ENCODE data around the gene ALDH7A1.

The ALDH7A1 gene

DNA sequence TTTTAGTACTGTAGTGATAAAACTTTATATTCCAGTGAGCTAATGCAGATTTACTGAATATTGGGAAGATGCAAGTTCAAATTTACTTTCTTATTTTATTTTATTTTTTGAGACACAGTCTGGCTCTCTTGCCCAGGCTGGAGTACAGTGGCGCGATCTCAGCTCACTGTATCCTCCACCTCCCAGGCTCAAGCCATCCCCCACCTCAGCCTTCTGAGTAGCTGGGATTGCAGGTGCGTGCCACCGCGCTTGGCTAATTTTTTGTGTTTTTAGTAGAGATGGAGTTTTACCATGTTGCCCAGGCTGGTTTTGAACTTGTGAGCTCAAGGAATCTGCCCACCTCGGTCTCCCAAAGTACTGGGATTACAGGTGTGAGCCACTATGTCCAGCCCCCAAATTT, 15.6 kb upstream of the ALDH7A1 start:
- Histone ChIP-seq H3F3A (ENCODE audit: insufficient read depth) (peaks cover 19% of the 10 kb centered on the region), H3K27ac (ENCODE audit: low read depth, low read length) (no peak overlapping the region), H3K4me2 (ENCODE audit: low read depth, low read length, poor library complexity, severe bottlenecking) (no peak overlapping the region), H2AFZ (ENCODE audit: low read depth, low read length, severe bottlenecking) (no peak overlapping the region), H3K27me3 (ENCODE audit: low read length) (no peaks in the 10 kb centered on the region), H3K9me2 (replicated peaks; ENCODE audit: insufficient read depth, low read length) (no peaks in the 10 kb centered on the region), H3K4me3 (ENCODE audit: insufficient read depth, low read length, poor library complexity, severe bottlenecking) (no peak overlapping the region), H3K9me3 (ENCODE audit: insufficient read depth, low read length) (no peaks in the 10 kb centered on the region), H3K36me3 (ENCODE audit: low read length) (peaks cover 4% of the 10 kb centered on the region; the same call in 1 of the 2 replicates), H3K9ac (ENCODE audit: low read length) (no peak overlapping the region), H3K79me2 (ENCODE audit: insufficient read depth, low read length) (peaks cover 85% of the 10 kb centered on the region), H4K20me1 (ENCODE audit: low read depth, low read length) (0 out of 2 replicates have a peak, but pooled peaks cover 3% of the 10 kb centered on the region)
- no peak for TF ChIP-seq EZH2phosphoT487 (conservative IDR thresholded peaks at IDR 0.05; ENCODE audit: low read length)
- TF ChIP-seq, protein P1, sequence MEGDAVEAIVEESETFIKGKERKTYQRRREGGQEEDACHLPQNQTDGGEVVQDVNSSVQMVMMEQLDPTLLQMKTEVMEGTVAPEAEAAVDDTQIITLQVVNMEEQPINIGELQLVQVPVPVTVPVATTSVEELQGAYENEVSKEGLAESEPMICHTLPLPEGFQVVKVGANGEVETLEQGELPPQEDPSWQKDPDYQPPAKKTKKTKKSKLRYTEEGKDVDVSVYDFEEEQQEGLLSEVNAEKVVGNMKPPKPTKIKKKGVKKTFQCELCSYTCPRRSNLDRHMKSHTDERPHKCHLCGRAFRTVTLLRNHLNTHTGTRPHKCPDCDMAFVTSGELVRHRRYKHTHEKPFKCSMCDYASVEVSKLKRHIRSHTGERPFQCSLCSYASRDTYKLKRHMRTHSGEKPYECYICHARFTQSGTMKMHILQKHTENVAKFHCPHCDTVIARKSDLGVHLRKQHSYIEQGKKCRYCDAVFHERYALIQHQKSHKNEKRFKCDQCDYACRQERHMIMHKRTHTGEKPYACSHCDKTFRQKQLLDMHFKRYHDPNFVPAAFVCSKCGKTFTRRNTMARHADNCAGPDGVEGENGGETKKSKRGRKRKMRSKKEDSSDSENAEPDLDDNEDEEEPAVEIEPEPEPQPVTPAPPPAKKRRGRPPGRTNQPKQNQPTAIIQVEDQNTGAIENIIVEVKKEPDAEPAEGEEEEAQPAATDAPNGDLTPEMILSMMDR (IDR thresholded peaks at IDR 0.05; ENCODE audit: insufficient read depth, low read length, poor library complexity, severe bottlenecking) = no peak

DNA sequence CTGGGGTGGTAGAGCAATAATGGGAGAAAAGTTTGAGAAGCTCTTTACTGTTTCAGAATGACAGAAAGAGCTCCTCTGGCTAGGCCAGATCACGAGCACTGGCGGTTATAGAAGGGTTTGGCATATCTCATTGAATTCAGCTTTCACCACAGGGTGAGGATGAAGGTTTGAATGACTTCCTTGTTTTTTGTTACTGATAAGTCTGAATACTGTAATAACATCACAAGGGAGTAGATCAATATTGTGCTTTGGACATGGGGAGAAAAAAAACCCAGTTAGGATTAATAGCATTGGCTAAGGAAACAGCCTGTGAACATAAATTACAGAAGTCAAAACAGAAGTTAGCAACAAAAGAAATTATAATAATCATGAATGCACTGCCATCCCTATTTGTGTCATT, 15.1 kb upstream of the ALDH7A1 start:
- no peak for TF ChIP-seq EZH2phosphoT487 (conservative IDR thresholded peaks at IDR 0.05; ENCODE audit: low read length)
- TF ChIP-seq, protein P1 (IDR thresholded peaks at IDR 0.05; ENCODE audit: insufficient read depth, low read length, poor library complexity, severe bottlenecking) = no peak
- Histone ChIP-seq H4K20me1 (ENCODE audit: low read depth, low read length) (0 out of 2 replicates have a peak, but pooled peaks cover 5% of the 10 kb centered on the region), H3K9ac (ENCODE audit: low read length) (no peak overlapping the region), H2AFZ (ENCODE audit: low read depth, low read length, severe bottlenecking) (no peak overlapping the region), H3K4me3 (ENCODE audit: insufficient read depth, low read length, poor library complexity, severe bottlenecking) (no peak overlapping the region), H3K9me2 (replicated peaks; ENCODE audit: insufficient read depth, low read length) (no peaks in the 10 kb centered on the region), H3K79me2 (ENCODE audit: insufficient read depth, low read length) (peaks cover 85% of the 10 kb centered on the region), H3K36me3 (ENCODE audit: low read length) (peaks cover 7% of the 10 kb centered on the region; the same call in 1 of the 2 replicates), H3K9me3 (ENCODE audit: insufficient read depth, low read length) (no peaks in the 10 kb centered on the region), H3K4me2 (ENCODE audit: low read depth, low read length, poor library complexity, severe bottlenecking) (no peak overlapping the region), H3K27me3 (ENCODE audit: low read length) (no peaks in the 10 kb centered on the region), H3F3A (ENCODE audit: insufficient read depth) (peaks cover 15% of the 10 kb centered on the region), H3K27ac (ENCODE audit: low read depth, low read length) (no peak overlapping the region)

DNA sequence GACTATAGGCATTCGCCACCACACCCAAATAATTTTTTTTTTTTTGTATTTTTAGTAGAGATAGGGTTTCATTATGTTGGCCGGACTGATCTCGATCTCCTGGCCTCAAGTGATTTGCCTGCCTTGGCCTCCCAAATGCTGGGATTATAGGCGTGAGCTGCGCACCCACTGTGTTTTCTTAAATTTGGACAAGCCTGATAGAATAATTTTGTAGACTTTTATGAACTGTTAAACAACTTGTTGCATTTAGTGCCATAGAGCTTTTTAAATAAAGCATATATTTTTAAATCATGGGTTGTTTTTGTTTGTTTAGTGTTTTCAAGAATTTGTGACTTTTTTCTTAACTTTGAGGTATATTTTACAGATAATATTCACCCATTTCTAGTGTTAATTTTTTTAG, 10.5 kb upstream of the ALDH7A1 start:
- Histone ChIP-seq H3K79me2 (ENCODE audit: insufficient read depth, low read length) (peaks cover 96% of the 10 kb centered on the region), H3K4me2 (ENCODE audit: low read depth, low read length, poor library complexity, severe bottlenecking) (peak overlapping the region; percentile 48), H3K9me2 (replicated peaks; ENCODE audit: insufficient read depth, low read length) (no peaks in the 10 kb centered on the region), H3K9ac (ENCODE audit: low read length) (0 out of 2 replicates have a peak overlapping the region, but pooled peaks have one; percentile 28), H3K9me3 (ENCODE audit: insufficient read depth, low read length) (no peaks in the 10 kb centered on the region), H3K36me3 (ENCODE audit: low read length) (peaks cover 11% of the 10 kb centered on the region; the same call in 1 of the 2 replicates), H3K4me3 (ENCODE audit: insufficient read depth, low read length, poor library complexity, severe bottlenecking) (peak overlapping the region; percentile 13), H3F3A (ENCODE audit: insufficient read depth) (peaks cover 6% of the 10 kb centered on the region; the same call in 1 of the 2 replicates), H2AFZ (ENCODE audit: low read depth, low read length, severe bottlenecking) (no peak overlapping the region), H4K20me1 (ENCODE audit: low read depth, low read length) (0 out of 2 replicates have a peak, but pooled peaks cover 5% of the 10 kb centered on the region), H3K27me3 (ENCODE audit: low read length) (no peaks in the 10 kb centered on the region), H3K27ac (ENCODE audit: low read depth, low read length) (no peak overlapping the region)
- no peak for TF ChIP-seq EZH2phosphoT487 (conservative IDR thresholded peaks at IDR 0.05; ENCODE audit: low read length)
- TF ChIP-seq, protein P1 (IDR thresholded peaks at IDR 0.05; ENCODE audit: insufficient read depth, low read length, poor library complexity, severe bottlenecking) = no peak
